Uterus (tissue), 2 donors: Measurements from ENCODE around the gene PSMC3IP.

ENCODE experiments used
- POLR2A ChIP-seq, 2 donors: fragments of 450-650 bp; IDR thresholded peaks; one replicate each; pipeline ENCODE4 v1.6.1; 2016; ENCODE audit warnings: antibody characterized with exemption in 2 of 2, mild to moderate bottlenecking in 1 of 2, moderate library complexity in 1 of 2
- TF ChIP-seq, protein P1 (sequence below), 4 experiments: fragments of 200-600 bp in 2 of 4; fragments of 450-650 bp in 2 of 4; sonication (generic) in 2 of 4; IDR thresholded peaks; one replicate each; pipeline ENCODE4 v1.5.1; 2016 to 2019; ENCODE audit warnings: antibody characterized with exemption in 4 of 4, mild to moderate bottlenecking in 2 of 4, moderate library complexity in 1 of 4

DNA sequence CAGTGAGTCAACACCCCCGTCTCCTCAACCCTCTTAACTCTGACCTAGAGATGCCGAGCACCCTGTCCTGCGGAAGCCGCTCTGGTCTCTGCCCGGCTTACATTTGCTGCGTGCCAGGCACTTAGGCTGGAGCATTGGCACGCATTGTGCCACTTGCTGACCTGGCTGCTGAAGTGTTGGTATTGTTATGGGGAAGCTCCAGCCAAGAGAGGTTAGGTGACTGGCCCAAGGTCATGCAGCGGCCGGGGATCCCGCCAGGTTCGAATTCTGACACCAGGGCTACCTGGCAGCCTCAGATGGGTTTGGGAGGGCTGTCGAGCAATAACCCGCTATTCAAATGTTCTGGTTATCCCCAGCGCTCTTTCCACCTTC is 29.8 kb downstream of the PSMC3IP start:
- TF ChIP-seq POLR2A (IDR thresholded peaks at IDR 0.05), result no peak
- TF ChIP-seq, protein P1, sequence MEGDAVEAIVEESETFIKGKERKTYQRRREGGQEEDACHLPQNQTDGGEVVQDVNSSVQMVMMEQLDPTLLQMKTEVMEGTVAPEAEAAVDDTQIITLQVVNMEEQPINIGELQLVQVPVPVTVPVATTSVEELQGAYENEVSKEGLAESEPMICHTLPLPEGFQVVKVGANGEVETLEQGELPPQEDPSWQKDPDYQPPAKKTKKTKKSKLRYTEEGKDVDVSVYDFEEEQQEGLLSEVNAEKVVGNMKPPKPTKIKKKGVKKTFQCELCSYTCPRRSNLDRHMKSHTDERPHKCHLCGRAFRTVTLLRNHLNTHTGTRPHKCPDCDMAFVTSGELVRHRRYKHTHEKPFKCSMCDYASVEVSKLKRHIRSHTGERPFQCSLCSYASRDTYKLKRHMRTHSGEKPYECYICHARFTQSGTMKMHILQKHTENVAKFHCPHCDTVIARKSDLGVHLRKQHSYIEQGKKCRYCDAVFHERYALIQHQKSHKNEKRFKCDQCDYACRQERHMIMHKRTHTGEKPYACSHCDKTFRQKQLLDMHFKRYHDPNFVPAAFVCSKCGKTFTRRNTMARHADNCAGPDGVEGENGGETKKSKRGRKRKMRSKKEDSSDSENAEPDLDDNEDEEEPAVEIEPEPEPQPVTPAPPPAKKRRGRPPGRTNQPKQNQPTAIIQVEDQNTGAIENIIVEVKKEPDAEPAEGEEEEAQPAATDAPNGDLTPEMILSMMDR (IDR thresholded peaks at IDR 0.05), result no peak
